Stromal cell of bone marrow (primary cell): Measurements from ENCODE around the gene EFCAB8.
"Not testable (repeated sequence)": the region's sequence is repeated elsewhere in the genome, so short reads cannot be mapped to it uniquely, and the experiment has no call there.

Experiments used
- DNase-seq: peaks from one replicate; pipeline ENCODE4 v3.0.0-alpha.2; 2012; ENCODE audit warnings: low read depth

The EFCAB8 gene

GRCh38 chr20:32842688-32843524 lies 15.8 kb upstream of the EFCAB8 start:
- no peak for DNase-seq

- no peak for DNase-seq
These were observed 12.9 kb upstream of the EFCAB8 start for GRCh38 chr20:32845786-32846185.

GRCh38 chr20:32846852-32847251 lies 11.9 kb upstream of the EFCAB8 start:
- no peak for DNase-seq

- DNase-seq, result no peak
These were observed 10.8 kb upstream of the EFCAB8 start for GRCh38 chr20:32847964-32848363.

DNA sequence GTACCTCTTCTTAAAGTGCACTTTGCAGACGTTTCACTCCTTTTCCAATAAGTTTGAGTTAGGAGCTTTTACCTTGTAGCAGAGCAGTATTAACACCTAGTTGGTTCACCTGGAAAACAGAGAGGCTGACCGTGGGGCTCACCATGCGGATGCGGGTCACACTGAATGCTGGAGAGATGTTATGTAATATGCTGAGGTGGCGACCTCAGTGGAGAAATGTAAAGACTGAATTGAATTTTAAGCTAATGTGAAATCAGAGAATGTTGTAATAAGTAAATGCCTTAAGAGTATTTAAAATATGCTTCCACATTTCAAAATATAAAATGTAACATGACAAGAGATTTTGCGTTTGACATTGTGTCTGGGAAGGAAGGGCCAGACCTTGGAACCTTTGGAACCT lies 9.9 kb upstream of the EFCAB8 start:
- no peak for DNase-seq

DNA sequence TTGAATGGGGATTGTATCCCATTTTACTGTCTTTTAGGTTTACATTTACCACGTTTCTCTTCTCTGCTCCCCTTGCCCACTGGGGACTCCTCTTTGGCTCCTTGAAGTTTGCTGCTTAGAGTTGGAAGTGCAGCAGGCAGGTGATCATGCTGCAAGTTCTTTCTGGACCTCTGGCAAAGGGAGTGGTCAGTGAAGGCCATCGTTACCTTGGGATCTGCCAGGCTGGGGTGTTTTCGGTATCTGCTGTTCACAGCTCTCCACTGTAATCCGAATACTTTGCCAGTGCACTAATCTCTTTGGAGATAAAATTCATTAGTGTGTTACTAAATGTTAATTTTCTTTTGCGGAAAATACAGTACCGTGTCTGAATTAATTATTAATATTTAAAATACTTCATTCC lies 9.1 kb upstream of the EFCAB8 start:
- DNase-seq, result no peak

DNA sequence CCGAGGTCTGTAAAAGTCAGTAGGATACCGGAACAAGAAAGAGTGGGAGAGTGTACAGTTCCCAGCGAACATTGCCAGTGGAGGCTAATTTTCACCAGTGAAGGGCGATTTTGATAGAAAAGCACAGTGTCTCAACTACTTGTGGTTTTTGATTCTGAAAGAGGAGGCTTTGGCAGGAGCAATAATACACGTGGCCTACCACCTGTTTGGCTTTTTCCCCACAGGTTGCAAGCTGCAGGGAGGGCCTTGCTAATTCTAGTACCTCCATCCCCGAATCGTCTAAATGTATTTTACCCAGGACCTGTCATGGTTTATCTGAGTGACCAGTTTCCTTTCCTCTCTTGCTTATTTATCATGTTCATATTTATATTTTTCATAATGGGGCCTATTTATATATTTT lies 3.3 kb upstream of the EFCAB8 start:
- no peak for DNase-seq

DNA sequence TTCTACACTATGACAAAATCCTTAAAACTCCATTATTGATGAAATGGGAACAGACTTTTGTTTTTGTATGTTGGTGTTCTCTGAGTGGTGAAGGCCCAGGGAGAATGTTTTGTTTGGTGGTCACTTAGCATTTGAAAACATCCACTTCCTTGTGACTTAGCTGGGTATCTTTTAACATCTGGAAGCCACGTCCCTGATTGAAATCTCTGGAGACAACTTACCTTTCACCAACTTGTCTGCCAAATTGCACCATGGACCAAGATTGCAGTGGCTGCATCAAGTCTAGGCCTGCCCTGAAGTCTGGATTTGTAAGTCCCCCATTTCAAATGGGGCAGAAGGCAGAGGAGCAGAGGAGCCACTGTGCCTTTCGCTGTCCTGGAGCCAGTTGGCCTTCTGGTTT lies 534 bp upstream of the EFCAB8 start:
- DNase-seq, result no peak

GRCh38 chr20:32861446-32861845 lies 2.7 kb downstream of the EFCAB8 start:
- no peak for DNase-seq

DNA sequence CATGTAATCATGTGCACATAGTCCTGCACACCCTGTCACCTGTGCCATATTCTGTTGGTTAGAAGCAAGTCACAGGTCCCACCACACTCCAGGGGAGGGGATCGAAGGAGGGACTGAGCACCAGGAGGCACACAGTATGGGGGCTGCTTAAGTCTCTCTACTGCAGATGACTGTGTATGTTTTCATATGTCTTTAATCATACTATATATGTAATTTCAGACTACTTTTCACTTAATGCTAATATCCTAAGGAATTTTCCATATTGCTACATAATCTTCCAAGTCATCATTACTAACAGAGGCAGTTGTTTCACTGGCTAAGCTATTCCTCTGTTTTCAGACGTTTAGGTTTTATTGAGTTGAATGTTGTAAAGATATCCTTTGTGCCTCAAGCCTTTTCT lies 10.8 kb downstream of the EFCAB8 start:
- DNase-seq, result no peak

- not testable (repeated sequence) for DNase-seq
These were observed 11.8 kb downstream of the EFCAB8 start for GRCh38 chr20:32870526-32870925.

- no peak for DNase-seq
These were observed 12.3 kb downstream of the EFCAB8 start for GRCh38 chr20:32870985-32871384.

GRCh38 chr20:32871627-32872160 lies 13.0 kb downstream of the EFCAB8 start:
- no peak for DNase-seq

DNA sequence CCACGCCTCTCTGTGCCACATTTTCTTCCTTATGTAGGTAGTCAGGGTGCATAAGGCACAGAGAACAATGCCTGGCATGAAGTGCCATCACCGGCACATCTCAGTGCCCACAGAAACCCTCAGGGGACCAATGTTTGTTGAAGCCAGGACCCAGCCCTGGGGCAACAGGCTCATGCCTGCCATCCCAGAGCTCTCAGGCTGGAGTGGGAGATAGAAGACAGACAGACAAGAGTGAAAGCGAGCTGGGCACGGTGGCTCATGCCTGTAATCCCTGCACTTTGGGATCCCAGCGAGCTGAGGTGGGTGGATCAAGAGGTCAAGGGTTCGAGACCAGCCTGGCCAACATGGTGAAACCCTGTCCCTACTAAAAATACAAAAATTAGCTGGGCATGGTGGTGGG lies 13.5 kb downstream of the EFCAB8 start:
- DNase-seq, result no peak

DNA sequence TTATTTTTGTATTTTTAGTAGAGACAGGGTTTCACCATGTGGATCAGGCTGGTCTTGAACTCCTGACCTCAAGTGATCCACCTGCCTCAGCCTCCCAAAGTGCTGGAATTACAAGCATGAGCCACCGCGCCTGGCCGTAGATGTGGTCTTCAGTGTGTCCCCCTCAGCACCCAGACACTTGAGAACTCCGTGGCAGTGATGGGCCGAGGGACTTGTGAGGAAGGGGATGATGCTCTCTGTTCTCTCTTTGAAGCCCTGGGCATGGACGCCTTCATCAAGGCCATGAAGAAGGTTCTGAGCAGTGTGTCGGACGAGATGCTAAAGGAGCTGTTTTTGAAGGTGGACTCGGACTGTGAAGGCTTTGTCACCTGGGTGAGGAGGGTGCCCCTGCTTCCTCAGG lies 16.9 kb downstream of the EFCAB8 start:
- DNase-seq, result no peak

- no peak for DNase-seq
These were observed 18.8 kb downstream of the EFCAB8 start for GRCh38 chr20:32877507-32877906.

- no peak for DNase-seq
These were observed 20.1 kb downstream of the EFCAB8 start for GRCh38 chr20:32878820-32879219.

GRCh38 chr20:32879538-32879937 lies 20.8 kb downstream of the EFCAB8 start:
- DNase-seq, result no peak

GRCh38 chr20:32880635-32881034 lies 21.9 kb downstream of the EFCAB8 start:
- no peak for DNase-seq

- DNase-seq, result no peak
These were observed 24.4 kb downstream of the EFCAB8 start for GRCh38 chr20:32883081-32883480.

DNA sequence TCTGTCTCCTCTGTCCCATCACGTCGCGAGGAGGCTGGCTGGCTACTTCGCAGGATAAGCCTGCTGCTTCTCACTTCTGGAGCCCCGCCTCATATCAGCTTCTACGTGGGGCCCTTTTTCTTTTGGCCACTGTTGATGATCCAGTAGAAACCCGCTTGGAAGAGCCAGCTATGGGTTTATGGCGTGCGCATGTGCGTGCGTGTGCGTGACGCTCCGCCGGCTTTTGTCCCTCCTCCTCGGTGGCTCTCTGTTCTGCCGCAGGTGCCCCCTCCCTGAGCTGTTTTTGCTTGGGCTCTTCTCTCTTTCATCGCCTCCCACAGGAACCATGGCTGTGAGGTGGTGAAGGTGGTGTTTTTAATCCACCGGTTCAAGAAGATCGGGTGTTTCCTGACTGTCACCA lies 26.5 kb downstream of the EFCAB8 start:
- no peak for DNase-seq

GRCh38 chr20:32885952-32886351 lies 27.2 kb downstream of the EFCAB8 start:
- no peak for DNase-seq

GRCh38 chr20:32886652-32887051 lies 27.9 kb downstream of the EFCAB8 start:
- no peak for DNase-seq

- no peak for DNase-seq
These were observed 28.8 kb downstream of the EFCAB8 start for GRCh38 chr20:32887492-32887891.
